Transverse colon (tissue), 4 donors: ENCODE measurements around the gene CD300LD.

Experiments
- POLR2AphosphoS5 ChIP-seq, 3 donors: sonication (generic); formaldehyde crosslinking; IDR thresholded peaks; one replicate each; pipeline ENCODE4 v1.6.1; 2016; ENCODE audit warnings: antibody characterized with exemption in 3 of 3
- TF ChIP-seq, protein P1 (sequence below), 5 experiments: fragments of 200-600 bp in 3 of 5; fragments of 450-650 bp in 2 of 5; sonication (generic) in 3 of 5; IDR thresholded peaks; 1 replicate in 2 of 5; 2 replicates in 3 of 5; pipeline ENCODE4 v1.5.1; 2016 to 2017; ENCODE audit warnings: antibody characterized with exemption in 5 of 5, inconsistent platforms in 3 of 5, mild to moderate bottlenecking in 2 of 5, moderate library complexity in 1 of 5

DNA sequence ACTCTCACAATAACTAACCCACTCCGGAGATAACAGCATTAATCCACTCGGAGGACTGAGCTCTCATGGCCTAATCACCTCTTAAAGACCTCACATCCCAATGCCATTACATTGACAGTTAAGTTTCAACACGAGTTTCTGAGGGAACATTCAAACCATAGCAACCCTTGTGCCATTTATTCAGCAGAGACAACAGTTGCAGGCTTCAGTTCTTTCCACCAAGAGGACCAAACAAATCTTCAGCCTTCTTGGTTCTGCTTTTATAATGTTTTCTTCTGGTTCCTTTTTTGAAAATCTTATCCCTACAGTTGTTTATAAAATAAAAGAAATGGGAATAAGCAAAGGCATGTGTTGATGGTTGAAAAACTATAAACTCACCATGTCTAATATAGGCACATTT is 33.6 kb upstream of the CD300LD start:
- no peak for TF ChIP-seq POLR2AphosphoS5 (IDR thresholded peaks at IDR 0.05)
- TF ChIP-seq, protein P1, sequence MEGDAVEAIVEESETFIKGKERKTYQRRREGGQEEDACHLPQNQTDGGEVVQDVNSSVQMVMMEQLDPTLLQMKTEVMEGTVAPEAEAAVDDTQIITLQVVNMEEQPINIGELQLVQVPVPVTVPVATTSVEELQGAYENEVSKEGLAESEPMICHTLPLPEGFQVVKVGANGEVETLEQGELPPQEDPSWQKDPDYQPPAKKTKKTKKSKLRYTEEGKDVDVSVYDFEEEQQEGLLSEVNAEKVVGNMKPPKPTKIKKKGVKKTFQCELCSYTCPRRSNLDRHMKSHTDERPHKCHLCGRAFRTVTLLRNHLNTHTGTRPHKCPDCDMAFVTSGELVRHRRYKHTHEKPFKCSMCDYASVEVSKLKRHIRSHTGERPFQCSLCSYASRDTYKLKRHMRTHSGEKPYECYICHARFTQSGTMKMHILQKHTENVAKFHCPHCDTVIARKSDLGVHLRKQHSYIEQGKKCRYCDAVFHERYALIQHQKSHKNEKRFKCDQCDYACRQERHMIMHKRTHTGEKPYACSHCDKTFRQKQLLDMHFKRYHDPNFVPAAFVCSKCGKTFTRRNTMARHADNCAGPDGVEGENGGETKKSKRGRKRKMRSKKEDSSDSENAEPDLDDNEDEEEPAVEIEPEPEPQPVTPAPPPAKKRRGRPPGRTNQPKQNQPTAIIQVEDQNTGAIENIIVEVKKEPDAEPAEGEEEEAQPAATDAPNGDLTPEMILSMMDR (IDR thresholded peaks at IDR 0.05) = no peak
